GM12865 (cell line): Measurements from ENCODE around the gene SPATS2L.

ENCODE experiments used
- DNase-seq: peaks from one replicate; pipeline ENCODE4 v3.0.0; 2010; ENCODE audit warnings: low read depth
- H3K4me3 ChIP-seq: 2 replicates; pipeline ENCODE4 v1.5.1; 2011; ENCODE audit warnings: mild to moderate bottlenecking, low read depth, low read length, control low read depth
- CTCF ChIP-seq: IDR thresholded peaks from 2 replicates; pipeline ENCODE4 v1.5.1; 2011; ENCODE audit warnings: low read length, control low read depth, low read depth, inconsistent platforms; ENCODE audit not compliant: insufficient read depth; ENCODE audit errors: missing control alignments

The SPATS2L gene

GRCh38 chr2:200376513-200377354, 70.2 kb downstream of the SPATS2L start:
- H3K4me3 ChIP-seq, result no peak overlapping the region
- no peak for DNase-seq
- TF ChIP-seq CTCF, result no peak

- TF ChIP-seq CTCF, result no peak
- no peak overlapping the region for H3K4me3 ChIP-seq
- DNase-seq, result no peak
Measured at GRCh38 chr2:200377355-200378336, 71.2 kb downstream of the SPATS2L start.

- no peak overlapping the region for H3K4me3 ChIP-seq
Measured at GRCh38 chr2:200378652-200379290, 72.3 kb downstream of the SPATS2L start.

GRCh38 chr2:200379481-200380090, 73.1 kb downstream of the SPATS2L start:
- DNase-seq, result no peak
- no peak overlapping the region for H3K4me3 ChIP-seq
- no peak for TF ChIP-seq CTCF

More at GRCh38 chr2:200378652-200379290, 72.3 kb downstream of the SPATS2L start:
- TF ChIP-seq CTCF, result no peak
- no peak for DNase-seq

GRCh38 chr2:200380091-200380561, 73.6 kb downstream of the SPATS2L start:
- DNase-seq, result no peak
- no peak for TF ChIP-seq CTCF
- no peak overlapping the region for H3K4me3 ChIP-seq
